Natural killer cell (primary cell): ENCODE data around the gene PINLYP. TPM values are rescaled to one million over a fixed set of nuclear protein-coding genes. Genes with fewer than 3 reads are reported as not detected.

Source experiments
- ATAC-seq, 3 donors: fragments of 150-1000 bp in 2 of 3; fragments of 200-7000 bp in 1 of 3; cut with Tn5 transposase; 1 replicate in 1 of 3; 2 replicates in 2 of 3; pipeline ENCODE4 v1.10.0; 2021; ENCODE audit warnings: mild to moderate bottlenecking in 2 of 3, moderate library complexity in 2 of 3
- DNase-seq, 2 donors: peaks; one replicate each; pipeline versions ENCODE4 v3.0.0 to v3.0.0-alpha.2; 2013 to 2021; ENCODE audit warnings: mixed read lengths in 1 of 2
- H3K27ac ChIP-seq: one replicate; pipeline ENCODE4 v1.5.1; 2013; ENCODE audit warnings: mild to moderate bottlenecking, low read length
- H3K27me3 ChIP-seq: one replicate; pipeline ENCODE4 v1.6.1; 2013; ENCODE audit warnings: low read length; ENCODE audit not compliant: control insufficient read depth, insufficient read depth
- H3K36me3 ChIP-seq: one replicate; pipeline ENCODE4 v1.6.1; 2013; ENCODE audit warnings: low read length; ENCODE audit not compliant: control insufficient read depth, insufficient read depth
- H3K4me1 ChIP-seq: one replicate; pipeline ENCODE4 v1.6.1; 2013; ENCODE audit warnings: low read length; ENCODE audit not compliant: control insufficient read depth, insufficient read depth
- H3K4me3 ChIP-seq: one replicate; pipeline ENCODE4 v1.5.1; 2013; ENCODE audit warnings: low read length
- H3K9me3 ChIP-seq: one replicate; pipeline ENCODE4 v1.6.1; 2013; ENCODE audit warnings: low read length; ENCODE audit not compliant: control insufficient read depth, insufficient read depth
- H3K27ac Mint-ChIP-seq, 2 donors: one replicate each; pipeline ENCODE4 v1.8.0; 2022; ENCODE audit warnings: mild to moderate bottlenecking in 2 of 2, mixed read lengths in 2 of 2, moderate library complexity in 1 of 2
- H3K27me3 Mint-ChIP-seq, 2 donors: one replicate each; pipeline ENCODE4 v1.8.0; 2022; ENCODE audit warnings: low read depth in 2 of 2, mixed read lengths in 2 of 2
- H3K36me3 Mint-ChIP-seq: one replicate; pipeline ENCODE4 v1.8.0; 2022; ENCODE audit warnings: mixed read lengths
- H3K4me1 Mint-ChIP-seq, 2 donors: one replicate each; pipeline ENCODE4 v1.8.0; 2022; ENCODE audit warnings: mixed read lengths in 2 of 2
- H3K4me3 Mint-ChIP-seq: one replicate; pipeline ENCODE4 v1.8.0; 2022; ENCODE audit warnings: mild to moderate bottlenecking, moderate library complexity, mixed read lengths
- H3K9me3 Mint-ChIP-seq, 2 donors: one replicate each; pipeline ENCODE4 v1.8.0; 2022; ENCODE audit warnings: mixed read lengths in 2 of 2
- WGBS: methylation state at CpG from one replicate; pipeline ENCODE4 v1.1.7; 2013; ENCODE audit warnings: missing lambda C conversion rate; ENCODE audit not compliant: insufficient coverage; 5-methylcytosine and 5-hydroxymethylcytosine counted together
- intact Hi-C: fragments of 100-400 bp; cut with micrococcal nuclease; formaldehyde crosslinking; loops from one replicate; pipeline ENCODE4 v1.14.2; 2022
- total RNA-seq, 4 donors: library from RNA; stranded (reverse); fragments of 120-200 nt in 1 of 4; gene quantifications; one replicate each; pipeline versions ENCODE4 v1.2.3 to v1.2.4, GENCODE V29; 2013 to 2022
- TF ChIP-seq, protein P1 (sequence below): fragments of 200-600 bp; IDR thresholded peaks from one replicate; pipeline ENCODE4 v1.8.0; 2022; ENCODE audit warnings: antibody characterized with exemption

Gene PINLYP
- total RNA-seq, 3 donors from 2014 or later (not counting 1 experiment from before 2014, with no cell fraction given), result 1.7 to 3.0 (median 2.4) TPM

DNA sequence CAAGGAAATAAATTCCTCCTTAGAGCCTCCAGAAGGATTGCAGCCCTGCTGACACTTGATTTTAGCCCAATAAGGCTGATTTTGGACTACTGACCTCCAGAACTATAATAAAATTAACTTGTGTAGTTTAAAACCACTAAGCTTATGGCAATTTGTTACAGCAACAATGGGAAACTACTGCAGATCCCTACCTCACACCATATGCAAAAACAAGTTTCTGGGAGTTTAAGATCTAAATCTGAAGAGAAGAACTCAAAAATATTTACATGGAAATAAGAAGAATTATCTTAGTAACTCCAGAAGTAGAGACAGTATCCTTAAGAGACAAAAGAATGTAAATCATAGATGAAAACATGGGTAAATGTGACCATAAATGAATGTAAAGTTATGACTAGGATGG is 36.7 kb upstream of the PINLYP start:
- Mint-ChIP-seq H3K27me3 (no peaks in the 10 kb centered on the region), H3K9me3 (peaks cover 0 to 2% of the 10 kb centered on the region in 2 donors), H3K4me1 (peaks cover 13 to 20% of the 10 kb centered on the region in 2 donors), H3K27ac (no peak overlapping the region), H3K4me3 (no peak overlapping the region), H3K36me3 (peaks cover 13% of the 10 kb centered on the region)
- Histone ChIP-seq H3K4me3 (no peak overlapping the region), H3K27ac (no peak overlapping the region), H3K36me3 (peaks cover 32% of the 10 kb centered on the region), H3K27me3 (no peaks in the 10 kb centered on the region), H3K9me3 (peaks cover 3% of the 10 kb centered on the region), H3K4me1 (peaks cover 7% of the 10 kb centered on the region)
- TF ChIP-seq, protein P1, sequence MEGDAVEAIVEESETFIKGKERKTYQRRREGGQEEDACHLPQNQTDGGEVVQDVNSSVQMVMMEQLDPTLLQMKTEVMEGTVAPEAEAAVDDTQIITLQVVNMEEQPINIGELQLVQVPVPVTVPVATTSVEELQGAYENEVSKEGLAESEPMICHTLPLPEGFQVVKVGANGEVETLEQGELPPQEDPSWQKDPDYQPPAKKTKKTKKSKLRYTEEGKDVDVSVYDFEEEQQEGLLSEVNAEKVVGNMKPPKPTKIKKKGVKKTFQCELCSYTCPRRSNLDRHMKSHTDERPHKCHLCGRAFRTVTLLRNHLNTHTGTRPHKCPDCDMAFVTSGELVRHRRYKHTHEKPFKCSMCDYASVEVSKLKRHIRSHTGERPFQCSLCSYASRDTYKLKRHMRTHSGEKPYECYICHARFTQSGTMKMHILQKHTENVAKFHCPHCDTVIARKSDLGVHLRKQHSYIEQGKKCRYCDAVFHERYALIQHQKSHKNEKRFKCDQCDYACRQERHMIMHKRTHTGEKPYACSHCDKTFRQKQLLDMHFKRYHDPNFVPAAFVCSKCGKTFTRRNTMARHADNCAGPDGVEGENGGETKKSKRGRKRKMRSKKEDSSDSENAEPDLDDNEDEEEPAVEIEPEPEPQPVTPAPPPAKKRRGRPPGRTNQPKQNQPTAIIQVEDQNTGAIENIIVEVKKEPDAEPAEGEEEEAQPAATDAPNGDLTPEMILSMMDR, result no peak
- no peak for ATAC-seq
- intact Hi-C loops, result no loop called here
- no peak for DNase-seq

GRCh38 chr19:43540381-43540780 is 35.2 kb upstream of the PINLYP start:
- no peak for ATAC-seq
- H3K9me3 ChIP-seq, result peaks cover 3% of the 10 kb centered on the region
- no peaks in the 10 kb centered on the region for H3K4me1 ChIP-seq
- Mint-ChIP-seq H3K36me3 (peaks cover 13% of the 10 kb centered on the region), H3K4me1 (peaks cover 7 to 10% of the 10 kb centered on the region in 2 donors), H3K9me3 (peaks cover 0 to 2% of the 10 kb centered on the region in 2 donors), H3K27ac (peak overlapping the region in 1 of 2 donors; percentile 13), H3K4me3 (no peak overlapping the region), H3K27me3 (no peaks in the 10 kb centered on the region)
- peaks cover 39% of the 10 kb centered on the region for H3K36me3 ChIP-seq
- no peaks in the 10 kb centered on the region for H3K27me3 ChIP-seq
- WGBS, result 93% methylated on average over 3 of the region's 3 CpGs
- H3K27ac ChIP-seq, result no peak overlapping the region
- intact Hi-C loops, result no loop called here
- TF ChIP-seq, protein P1, result no peak
- DNase-seq, result no peak
- H3K4me3 ChIP-seq, result no peak overlapping the region

DNA sequence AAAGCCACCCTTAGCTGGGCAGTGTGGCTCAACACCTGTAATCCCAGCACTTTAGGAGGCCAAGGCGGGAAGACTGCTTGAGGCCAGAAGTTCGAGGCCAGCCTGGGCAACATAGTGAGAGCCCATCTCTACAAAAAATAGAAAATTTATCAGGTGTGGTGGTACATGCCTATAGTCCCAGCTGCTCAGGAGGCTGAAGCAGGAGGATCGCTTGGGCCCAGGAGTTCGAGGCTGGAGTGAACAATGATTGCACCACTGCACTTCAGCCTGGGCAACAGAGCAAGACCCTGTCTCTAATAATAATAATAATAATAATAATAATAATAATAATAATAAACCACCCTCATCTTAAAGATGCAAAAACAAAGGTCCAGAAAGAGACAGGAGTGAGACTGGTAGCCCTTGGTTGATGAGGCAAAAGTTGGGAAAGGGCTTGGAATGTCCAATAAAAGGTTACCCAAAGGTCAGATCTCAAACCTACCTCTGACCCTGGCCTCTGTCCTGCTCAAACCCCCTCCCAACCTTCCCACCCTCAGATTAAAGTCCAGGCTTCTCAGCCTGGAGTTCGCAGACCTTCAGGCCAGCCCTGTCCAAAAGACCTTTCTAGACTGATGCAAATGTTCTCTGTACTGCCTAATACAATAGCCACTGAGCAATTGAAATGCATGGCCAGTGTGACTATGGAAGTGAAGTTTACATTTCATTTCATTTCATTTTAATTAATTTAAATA is 33.5 kb upstream of the PINLYP start:
- Mint-ChIP-seq H3K27me3 (no peaks in the 10 kb centered on the region), H3K9me3 (peaks cover 0 to 2% of the 10 kb centered on the region in 2 donors), H3K4me3 (no peak overlapping the region), H3K36me3 (peaks cover 13% of the 10 kb centered on the region), H3K4me1 (no peaks in the 10 kb centered on the region), H3K27ac (no peak overlapping the region)
- intact Hi-C loops, result no loop called here
- peaks cover 3% of the 10 kb centered on the region for H3K9me3 ChIP-seq
- H3K27me3 ChIP-seq, result no peaks in the 10 kb centered on the region
- no peaks in the 10 kb centered on the region for H3K4me1 ChIP-seq
- H3K27ac ChIP-seq, result no peak overlapping the region
- TF ChIP-seq, protein P1, result no peak
- ATAC-seq (no peak), DNase-seq (no peak)
- peaks cover 44% of the 10 kb centered on the region for H3K36me3 ChIP-seq
- 97% methylated on average over 5 of the region's 5 CpGs for WGBS
- no peak overlapping the region for H3K4me3 ChIP-seq

DNA sequence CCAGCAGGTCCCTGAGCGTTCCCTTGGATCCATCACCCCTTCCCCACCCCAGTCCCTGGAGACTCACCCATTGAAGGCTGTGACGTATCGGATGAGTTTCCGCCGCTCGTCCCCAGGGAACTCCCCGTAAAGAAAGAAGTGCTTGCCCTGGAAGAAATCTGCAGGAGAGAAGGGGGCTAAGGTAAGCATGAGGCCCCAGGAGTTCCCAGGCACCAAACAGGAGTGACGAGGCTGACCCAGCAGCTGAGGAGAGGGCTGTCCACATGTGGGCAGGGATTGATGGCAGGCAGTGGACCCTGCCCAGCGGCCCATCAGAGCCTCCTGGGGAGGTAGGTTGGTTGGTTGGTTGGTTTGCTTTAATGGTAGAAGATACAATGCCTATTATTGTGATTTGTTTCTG is 31.5 kb upstream of the PINLYP start:
- H3K27ac Mint-ChIP-seq, result no peak overlapping the region
- Histone ChIP-seq H3K27me3 (no peaks in the 10 kb centered on the region), H3K27ac (no peak overlapping the region), H3K36me3 (peaks cover 39% of the 10 kb centered on the region), H3K4me3 (no peak overlapping the region), H3K4me1 (no peaks in the 10 kb centered on the region), H3K9me3 (no peaks in the 10 kb centered on the region)
- no peak for ATAC-seq
- H3K4me3 Mint-ChIP-seq, result no peak overlapping the region
- 97% methylated on average over 9 of the region's 9 CpGs for WGBS
- H3K4me1 Mint-ChIP-seq, result no peaks in the 10 kb centered on the region
- TF ChIP-seq, protein P1, result no peak
- intact Hi-C loops, result no loop called here
- H3K36me3 Mint-ChIP-seq, result peaks cover 5% of the 10 kb centered on the region
- H3K27me3 Mint-ChIP-seq, result no peaks in the 10 kb centered on the region
- no peak for DNase-seq
- peaks cover 0 to 2% of the 10 kb centered on the region in 2 donors for H3K9me3 Mint-ChIP-seq
